OCI-LY1 (cell line): ENCODE data around the gene TAC3.

ENCODE experiments used
- EZH2 ChIP-seq: fragments of 200-600 bp; sonication (generic), shearing (Covaris generic); IDR thresholded peaks from 2 replicates; pipeline ENCODE4 v1.8.0; 2017; ENCODE audit warnings: borderline replicate concordance, mixed run types, mild to moderate bottlenecking, antibody characterized with exemption, low read length, moderate library complexity, mixed read lengths
- TF ChIP-seq, protein P1 (sequence below): fragments of 200-600 bp; sonication (generic), shearing (Covaris generic); IDR thresholded peaks from 2 replicates; pipeline ENCODE4 v1.5.1; 2017; ENCODE audit warnings: mild to moderate bottlenecking, antibody characterized with exemption, low read length, moderate library complexity, mixed read lengths

DNA sequence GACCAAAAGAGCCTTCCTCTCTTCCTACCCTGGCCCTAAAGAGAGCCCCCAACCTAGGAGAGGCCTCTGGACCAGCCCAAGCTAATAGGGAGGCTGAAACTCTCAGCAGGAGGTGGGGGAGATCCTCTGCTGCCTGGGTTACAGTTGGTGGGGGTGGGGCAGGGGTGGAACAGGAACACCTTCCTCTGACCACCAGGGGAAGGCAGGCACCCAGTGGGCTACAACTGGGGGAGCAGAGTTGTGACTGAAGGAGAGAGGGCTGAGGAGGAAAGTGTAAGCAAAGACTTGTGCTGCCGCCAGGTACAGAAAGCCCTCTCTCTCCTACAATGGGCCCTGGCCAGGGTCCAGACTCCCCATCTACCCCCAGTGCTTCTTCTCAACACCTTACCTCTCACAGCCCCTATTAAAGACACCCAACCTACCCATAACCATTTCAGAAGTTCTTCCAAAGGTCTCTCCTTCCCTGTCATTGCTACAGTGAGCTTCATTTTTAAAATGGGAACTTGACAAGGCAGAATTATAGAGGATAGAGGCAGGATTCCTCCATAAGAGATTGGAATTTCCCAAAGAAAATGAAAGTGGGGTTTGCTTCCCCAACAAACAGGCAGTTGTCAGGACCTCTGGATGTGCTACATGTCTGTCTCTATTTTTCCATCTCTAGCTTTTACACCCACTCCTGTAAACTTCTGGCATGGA lies 32.2 kb upstream of the TAC3 start:
- TF ChIP-seq, protein P1, sequence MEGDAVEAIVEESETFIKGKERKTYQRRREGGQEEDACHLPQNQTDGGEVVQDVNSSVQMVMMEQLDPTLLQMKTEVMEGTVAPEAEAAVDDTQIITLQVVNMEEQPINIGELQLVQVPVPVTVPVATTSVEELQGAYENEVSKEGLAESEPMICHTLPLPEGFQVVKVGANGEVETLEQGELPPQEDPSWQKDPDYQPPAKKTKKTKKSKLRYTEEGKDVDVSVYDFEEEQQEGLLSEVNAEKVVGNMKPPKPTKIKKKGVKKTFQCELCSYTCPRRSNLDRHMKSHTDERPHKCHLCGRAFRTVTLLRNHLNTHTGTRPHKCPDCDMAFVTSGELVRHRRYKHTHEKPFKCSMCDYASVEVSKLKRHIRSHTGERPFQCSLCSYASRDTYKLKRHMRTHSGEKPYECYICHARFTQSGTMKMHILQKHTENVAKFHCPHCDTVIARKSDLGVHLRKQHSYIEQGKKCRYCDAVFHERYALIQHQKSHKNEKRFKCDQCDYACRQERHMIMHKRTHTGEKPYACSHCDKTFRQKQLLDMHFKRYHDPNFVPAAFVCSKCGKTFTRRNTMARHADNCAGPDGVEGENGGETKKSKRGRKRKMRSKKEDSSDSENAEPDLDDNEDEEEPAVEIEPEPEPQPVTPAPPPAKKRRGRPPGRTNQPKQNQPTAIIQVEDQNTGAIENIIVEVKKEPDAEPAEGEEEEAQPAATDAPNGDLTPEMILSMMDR, result no peak
- no peak for TF ChIP-seq EZH2
